ENCODE data around the gene HDAC6.

The HDAC6 gene

GRCh38 chrX:48793935-48794334, 7.9 kb upstream of the HDAC6 start (continued):
- TF ChIP-seq ZFP3 (CRISPR knock-in tag; IDR thresholded peaks at IDR 0.05) (no peak), ESRRG (CRISPR knock-in tag; IDR thresholded peaks at IDR 0.05) (no peak), ZNF565 (CRISPR knock-in tag; conservative IDR thresholded peaks at IDR 0.05; ENCODE audit: low read depth) (no peak), ZFP30 (CRISPR knock-in tag; IDR thresholded peaks at IDR 0.05) (no peak)

GRCh38 chrX:48794340-48794910, 7.4 kb upstream of the HDAC6 start:
- no peak for ATAC-seq
- TF ChIP-seq ZFP3 (CRISPR knock-in tag; IDR thresholded peaks at IDR 0.05) (no peak), RARB (CRISPR knock-in tag; IDR thresholded peaks at IDR 0.05) (no peak), ZNF565 (CRISPR knock-in tag; conservative IDR thresholded peaks at IDR 0.05; ENCODE audit: low read depth) (no peak), ISL1 (CRISPR knock-in tag; IDR thresholded peaks at IDR 0.05) (no peak), CSRNP3 (CRISPR knock-in tag; IDR thresholded peaks at IDR 0.05) (no peak), TCF4 (CRISPR knock-in tag; IDR thresholded peaks at IDR 0.05; ENCODE audit: borderline replicate concordance) (no peak), CREB5 (CRISPR knock-in tag; IDR thresholded peaks at IDR 0.05; ENCODE audit: low read depth) (no peak), GLIS3 (CRISPR knock-in tag; IDR thresholded peaks at IDR 0.05) (no peak), SNAI2 (CRISPR knock-in tag; IDR thresholded peaks at IDR 0.05) (no peak), ZNF70 (CRISPR knock-in tag; IDR thresholded peaks at IDR 0.05) (no peak), ESRRG (CRISPR knock-in tag; IDR thresholded peaks at IDR 0.05) (no peak), TOX (CRISPR knock-in tag; IDR thresholded peaks at IDR 0.05; ENCODE audit: borderline replicate concordance) (no peak), CSDC2 (CRISPR knock-in tag; IDR thresholded peaks at IDR 0.05) (no peak), PPARA (CRISPR knock-in tag; IDR thresholded peaks at IDR 0.05; ENCODE audit: borderline replicate concordance) (no peak), POU6F1 (CRISPR knock-in tag; IDR thresholded peaks at IDR 0.05; ENCODE audit: borderline replicate concordance, low read depth) (no peak), TSHZ2 (CRISPR knock-in tag; IDR thresholded peaks at IDR 0.05) (no peak), PATZ1 (CRISPR knock-in tag; IDR thresholded peaks at IDR 0.05; ENCODE audit: borderline replicate concordance) (no peak)

GRCh38 chrX:48794911-48795515, 6.9 kb upstream of the HDAC6 start:
- TF ChIP-seq OSR1 (CRISPR knock-in tag; IDR thresholded peaks at IDR 0.05) (no peak), ESRRG (CRISPR knock-in tag; IDR thresholded peaks at IDR 0.05) (no peak), ZC3H10 (CRISPR knock-in tag; IDR thresholded peaks at IDR 0.05) (no peak), POU6F1 (CRISPR knock-in tag; IDR thresholded peaks at IDR 0.05; ENCODE audit: borderline replicate concordance, low read depth) (no peak), RARB (CRISPR knock-in tag; IDR thresholded peaks at IDR 0.05) (no peak), BACH2 (CRISPR knock-in tag; IDR thresholded peaks at IDR 0.05; ENCODE audit: borderline replicate concordance) (no peak), TOX (CRISPR knock-in tag; IDR thresholded peaks at IDR 0.05; ENCODE audit: borderline replicate concordance) (no peak), ZNF8 (CRISPR knock-in tag; IDR thresholded peaks at IDR 0.05) (no peak), SNAI2 (CRISPR knock-in tag; IDR thresholded peaks at IDR 0.05) (no peak)

More at GRCh38 chrX:48794911-48795515, 6.9 kb upstream of the HDAC6 start:
- peak; percentile 78 for ATAC-seq

All from SK-N-SH treated with all-trans-retinoic acid at 6 μM for 48 hours (cell line).